SK-N-MC (cell line): ENCODE measurements around the gene TANC1.

Experiments
- EZH2 ChIP-seq: fragments of 200-600 bp; sonication (generic); IDR thresholded peaks from one replicate; pipeline ENCODE4 v1.6.1; 2017; ENCODE audit warnings: antibody characterized with exemption
- FOXP2 ChIP-seq: optimal IDR thresholded peaks from 2 replicates; pipeline ENCODE3; 2011; ENCODE audit warnings: mild to moderate bottlenecking, moderate library complexity; ENCODE audit not compliant: insufficient read depth; ENCODE audit errors: extremely low read length, control extremely low read depth
- POLR2AphosphoS5 ChIP-seq: IDR thresholded peaks from 2 replicates; pipeline ENCODE4 v1.6.1; 2012; ENCODE audit warnings: mild to moderate bottlenecking, low read depth, low read length, borderline replicate concordance

GRCh38 chr2:159213296-159213695 is 244.9 kb downstream of the TANC1 start:
- TF ChIP-seq EZH2 (no peak), POLR2AphosphoS5 (no peak), FOXP2 (no peak)
